ENCODE measurements around the gene MT1M.

- TF ChIP-seq PRDM10 (tag by site-specific recombination; IDR thresholded peaks at IDR 0.05), result no peak
- TF ChIP-seq, protein P1, sequence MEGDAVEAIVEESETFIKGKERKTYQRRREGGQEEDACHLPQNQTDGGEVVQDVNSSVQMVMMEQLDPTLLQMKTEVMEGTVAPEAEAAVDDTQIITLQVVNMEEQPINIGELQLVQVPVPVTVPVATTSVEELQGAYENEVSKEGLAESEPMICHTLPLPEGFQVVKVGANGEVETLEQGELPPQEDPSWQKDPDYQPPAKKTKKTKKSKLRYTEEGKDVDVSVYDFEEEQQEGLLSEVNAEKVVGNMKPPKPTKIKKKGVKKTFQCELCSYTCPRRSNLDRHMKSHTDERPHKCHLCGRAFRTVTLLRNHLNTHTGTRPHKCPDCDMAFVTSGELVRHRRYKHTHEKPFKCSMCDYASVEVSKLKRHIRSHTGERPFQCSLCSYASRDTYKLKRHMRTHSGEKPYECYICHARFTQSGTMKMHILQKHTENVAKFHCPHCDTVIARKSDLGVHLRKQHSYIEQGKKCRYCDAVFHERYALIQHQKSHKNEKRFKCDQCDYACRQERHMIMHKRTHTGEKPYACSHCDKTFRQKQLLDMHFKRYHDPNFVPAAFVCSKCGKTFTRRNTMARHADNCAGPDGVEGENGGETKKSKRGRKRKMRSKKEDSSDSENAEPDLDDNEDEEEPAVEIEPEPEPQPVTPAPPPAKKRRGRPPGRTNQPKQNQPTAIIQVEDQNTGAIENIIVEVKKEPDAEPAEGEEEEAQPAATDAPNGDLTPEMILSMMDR (tag by site-specific recombination; IDR thresholded peaks at IDR 0.05), result no peak
- no peak for TF ChIP-seq KLF16 (tag by site-specific recombination; IDR thresholded peaks at IDR 0.05)
- TF ChIP-seq ZNF121 (tag by site-specific recombination; IDR thresholded peaks at IDR 0.05), result no peak
- TF ChIP-seq YY1 (tag by site-specific recombination; IDR thresholded peaks at IDR 0.05), result no peak
- no peak for TF ChIP-seq REST (tag by site-specific recombination; IDR thresholded peaks at IDR 0.05)
Observed at GRCh38 chr16:56618138-56618537, 14.3 kb upstream of the MT1M start.
